HG03039 (cell line): ENCODE results near the gene IBTK.
"Not testable (repeated sequence)": the region's sequence is repeated elsewhere in the genome, so short reads cannot be mapped to it uniquely, and the experiment has no call there.

Experiments
- ATAC-seq: cut with Tn5 transposase; IDR thresholded peaks from one replicate; pipeline ENCODE4 v1.9.1; 2021; ENCODE audit warnings: mild to moderate bottlenecking, moderate library complexity; ENCODE audit not compliant: unreplicated experiment

IBTK gene, protein sequence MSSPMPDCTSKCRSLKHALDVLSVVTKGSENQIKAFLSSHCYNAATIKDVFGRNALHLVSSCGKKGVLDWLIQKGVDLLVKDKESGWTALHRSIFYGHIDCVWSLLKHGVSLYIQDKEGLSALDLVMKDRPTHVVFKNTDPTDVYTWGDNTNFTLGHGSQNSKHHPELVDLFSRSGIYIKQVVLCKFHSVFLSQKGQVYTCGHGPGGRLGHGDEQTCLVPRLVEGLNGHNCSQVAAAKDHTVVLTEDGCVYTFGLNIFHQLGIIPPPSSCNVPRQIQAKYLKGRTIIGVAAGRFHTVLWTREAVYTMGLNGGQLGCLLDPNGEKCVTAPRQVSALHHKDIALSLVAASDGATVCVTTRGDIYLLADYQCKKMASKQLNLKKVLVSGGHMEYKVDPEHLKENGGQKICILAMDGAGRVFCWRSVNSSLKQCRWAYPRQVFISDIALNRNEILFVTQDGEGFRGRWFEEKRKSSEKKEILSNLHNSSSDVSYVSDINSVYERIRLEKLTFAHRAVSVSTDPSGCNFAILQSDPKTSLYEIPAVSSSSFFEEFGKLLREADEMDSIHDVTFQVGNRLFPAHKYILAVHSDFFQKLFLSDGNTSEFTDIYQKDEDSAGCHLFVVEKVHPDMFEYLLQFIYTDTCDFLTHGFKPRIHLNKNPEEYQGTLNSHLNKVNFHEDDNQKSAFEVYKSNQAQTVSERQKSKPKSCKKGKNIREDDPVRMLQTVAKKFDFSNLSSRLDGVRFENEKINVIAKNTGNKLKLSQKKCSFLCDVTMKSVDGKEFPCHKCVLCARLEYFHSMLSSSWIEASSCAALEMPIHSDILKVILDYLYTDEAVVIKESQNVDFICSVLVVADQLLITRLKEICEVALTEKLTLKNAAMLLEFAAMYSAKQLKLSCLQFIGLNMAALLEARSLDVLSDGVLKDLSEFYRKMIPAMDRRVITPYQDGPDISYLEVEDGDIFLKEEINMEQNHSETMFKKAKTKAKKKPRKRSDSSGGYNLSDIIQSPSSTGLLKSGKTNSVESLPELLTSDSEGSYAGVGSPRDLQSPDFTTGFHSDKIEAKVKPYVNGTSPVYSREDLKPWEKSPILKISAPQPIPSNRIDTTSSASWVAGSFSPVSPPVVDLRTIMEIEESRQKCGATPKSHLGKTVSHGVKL (N-terminal part only)

DNA sequence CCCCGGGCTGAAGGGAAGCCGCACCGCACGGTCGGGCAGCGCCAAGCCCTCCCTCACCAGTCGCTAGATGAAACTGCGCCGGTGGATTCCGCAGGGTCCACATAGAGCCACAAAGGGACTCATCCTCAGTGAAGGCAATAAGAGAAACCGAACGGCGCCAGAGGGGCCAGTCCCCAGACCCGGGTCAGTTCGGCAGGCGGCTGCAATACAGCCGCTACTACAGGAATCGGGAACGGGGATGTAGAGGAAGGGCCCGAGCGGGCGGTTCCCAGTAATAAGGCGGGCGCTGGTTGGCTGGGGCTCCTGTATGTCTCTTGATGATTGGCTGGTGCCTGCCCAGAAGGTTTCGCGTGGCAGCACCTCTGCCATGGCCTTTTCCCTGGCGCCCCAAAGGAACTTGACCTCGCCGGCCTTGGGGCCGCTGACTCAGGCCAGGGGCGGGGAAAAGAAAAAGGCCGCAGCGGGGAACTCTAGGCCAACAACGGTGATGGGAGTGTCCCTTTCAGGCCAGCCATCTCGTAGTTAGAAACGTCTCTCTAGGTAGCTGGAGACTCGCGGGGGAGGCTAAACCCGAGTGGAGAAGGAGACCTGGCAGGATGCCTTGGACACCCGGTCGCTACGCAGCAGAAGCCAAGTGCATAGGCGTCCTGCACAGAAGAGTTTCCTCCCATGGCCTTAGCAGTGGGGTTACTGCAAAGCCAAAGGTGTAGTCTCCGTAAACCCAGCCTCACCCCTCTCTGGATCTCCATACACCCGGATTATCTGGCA is at the start of gene IBTK:
Gene IBTK, minus strand, starts transcription at position 240 of the 768 bp plus-strand sequence. CDS start 7,258 bp downstream, outside the sequence.
- ATAC-seq = peak; percentile 85

DNA sequence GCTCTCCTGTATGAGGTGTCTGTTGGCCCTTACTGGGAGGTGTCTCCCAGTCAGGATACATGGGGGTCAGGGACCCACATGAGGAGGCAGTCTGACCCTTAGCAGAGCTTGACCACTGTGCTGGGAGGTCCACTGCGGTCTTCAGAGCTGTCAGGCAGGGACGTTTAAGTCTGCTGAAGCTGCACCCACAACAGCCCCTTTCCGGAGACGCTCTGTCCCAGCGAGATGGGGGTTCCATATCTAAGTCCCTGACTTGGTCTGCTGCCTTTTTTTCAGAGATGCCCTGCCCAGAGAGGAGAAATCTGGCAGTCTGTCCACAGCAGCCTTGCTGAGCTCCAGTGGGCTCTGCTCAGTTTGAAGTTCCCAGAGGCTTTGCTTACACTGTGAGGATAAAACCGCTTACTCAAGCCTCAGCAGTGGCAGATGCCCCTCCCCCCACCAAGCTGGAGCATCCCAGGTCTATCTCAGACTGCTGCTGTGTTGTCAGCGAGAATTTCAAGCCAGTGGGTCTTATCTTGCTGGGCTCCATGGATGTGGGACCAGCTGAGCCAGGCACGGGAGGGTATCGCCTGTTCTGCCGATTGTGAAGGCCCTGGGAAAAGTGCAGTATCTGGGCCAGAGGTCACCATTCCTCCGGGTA is 36.3 kb upstream of the IBTK start:
- no peak for ATAC-seq

DNA sequence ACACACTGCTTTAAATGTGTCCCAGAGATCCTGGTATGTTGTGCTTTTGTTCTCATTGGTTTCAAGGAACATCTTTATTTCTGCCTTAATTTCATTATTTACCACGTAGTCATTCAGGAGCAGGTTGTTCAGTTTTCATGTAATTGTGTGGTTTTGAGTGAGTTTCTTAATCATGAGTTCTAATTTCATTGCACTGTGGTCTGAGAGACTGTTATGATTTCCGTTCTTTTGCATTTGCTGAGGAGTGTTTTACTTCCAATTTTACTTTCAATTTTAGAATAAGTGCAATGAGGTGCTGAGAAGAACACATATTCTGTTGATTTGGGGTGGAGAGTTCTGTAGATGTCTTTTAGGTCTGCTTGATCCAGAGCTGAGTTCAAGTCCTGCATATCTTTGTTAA is 34.0 kb upstream of the IBTK start:
- not testable (repeated sequence) for ATAC-seq

DNA sequence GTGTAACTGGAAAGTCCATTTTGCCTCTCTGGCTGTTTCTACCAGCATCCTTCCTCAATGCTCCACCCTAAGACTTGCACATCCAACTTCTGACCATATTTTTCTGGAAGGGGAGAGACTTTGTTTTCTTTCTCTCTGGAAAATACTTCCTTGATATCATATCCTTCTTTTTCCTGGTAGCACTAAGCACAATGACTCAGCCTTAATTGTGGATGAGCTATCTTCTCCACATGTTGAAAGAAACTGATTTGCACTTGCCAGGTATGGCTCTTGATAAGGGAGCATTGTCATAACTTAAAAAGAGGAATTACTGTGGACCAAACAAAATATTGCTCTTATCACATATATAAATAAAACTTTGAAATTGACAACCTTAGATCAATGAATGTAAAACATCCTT is 30.1 kb upstream of the IBTK start:
- no peak for ATAC-seq

DNA sequence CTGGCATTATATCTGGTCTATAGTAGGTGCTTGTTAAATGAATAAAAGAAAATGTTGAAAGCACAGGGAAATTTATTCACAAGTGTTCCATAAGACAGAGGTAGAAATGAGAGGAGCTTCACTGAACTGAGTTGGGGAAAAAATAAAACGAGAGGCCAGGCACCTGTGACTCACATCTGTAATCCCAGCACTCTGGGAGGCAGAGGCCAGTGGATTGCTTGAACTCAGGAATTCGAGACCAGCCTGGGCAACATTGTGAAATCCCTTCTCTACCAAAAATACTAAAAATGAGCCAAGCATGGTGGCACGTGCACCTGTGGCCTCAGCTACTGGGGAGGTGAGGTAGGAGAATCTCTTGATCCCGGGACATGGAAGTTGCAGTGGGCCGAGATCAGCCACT is 28.1 kb upstream of the IBTK start:
- no peak for ATAC-seq

DNA sequence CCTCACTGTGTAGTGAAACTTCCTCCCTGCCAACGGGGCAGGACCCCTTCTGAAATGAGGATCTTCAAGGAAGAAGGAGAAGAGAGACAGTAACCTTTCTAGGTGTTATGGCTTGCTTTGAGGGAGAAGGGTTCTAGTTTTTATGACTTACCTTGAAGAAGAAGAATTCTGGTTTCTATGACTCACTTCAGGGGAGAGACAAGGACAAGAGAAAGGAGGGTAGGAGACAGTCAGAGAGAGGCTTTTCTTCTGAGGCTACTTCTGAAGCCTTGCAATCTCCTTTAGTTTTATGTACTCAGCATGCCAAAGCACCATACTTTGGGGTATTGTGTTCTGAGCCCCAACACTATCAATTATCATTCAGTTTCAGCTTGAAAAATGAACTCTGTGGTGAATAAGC is 25.8 kb upstream of the IBTK start:
- ATAC-seq = no peak

DNA sequence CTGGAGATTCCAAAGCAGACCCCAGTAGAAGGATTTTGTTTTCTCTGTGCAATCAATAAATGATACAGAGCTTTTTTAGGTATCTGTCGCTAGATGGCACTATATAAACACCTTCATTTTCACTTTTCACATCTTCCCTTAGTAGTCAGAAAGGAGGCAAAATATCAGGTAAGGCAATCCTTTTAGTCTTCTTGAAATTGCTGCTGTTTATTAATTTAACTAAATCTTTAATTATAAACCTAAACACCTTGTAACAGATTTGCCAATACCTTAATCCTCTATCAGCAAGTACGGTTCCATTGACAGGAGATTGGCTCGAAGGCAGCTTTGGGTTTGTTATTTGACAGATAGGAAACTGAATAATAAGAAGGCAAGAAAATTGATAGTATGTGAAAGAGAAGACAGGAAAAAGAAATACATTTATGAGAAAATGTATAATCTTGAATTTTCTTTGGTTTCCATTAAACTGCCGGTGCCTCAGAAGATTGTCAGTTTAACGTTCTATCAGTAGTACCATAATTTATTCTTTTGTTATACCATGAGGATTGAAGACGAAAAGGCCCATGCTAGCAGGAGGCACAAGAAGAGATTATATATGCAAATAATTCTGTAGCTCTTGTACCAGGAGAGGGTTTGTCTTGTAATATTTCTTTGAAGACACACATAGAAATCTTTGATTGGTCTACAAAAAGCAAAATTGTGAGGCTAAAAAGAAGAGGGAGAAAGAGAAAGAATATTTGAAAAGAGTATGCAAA is 23.5 kb upstream of the IBTK start:
- ATAC-seq = no peak

DNA sequence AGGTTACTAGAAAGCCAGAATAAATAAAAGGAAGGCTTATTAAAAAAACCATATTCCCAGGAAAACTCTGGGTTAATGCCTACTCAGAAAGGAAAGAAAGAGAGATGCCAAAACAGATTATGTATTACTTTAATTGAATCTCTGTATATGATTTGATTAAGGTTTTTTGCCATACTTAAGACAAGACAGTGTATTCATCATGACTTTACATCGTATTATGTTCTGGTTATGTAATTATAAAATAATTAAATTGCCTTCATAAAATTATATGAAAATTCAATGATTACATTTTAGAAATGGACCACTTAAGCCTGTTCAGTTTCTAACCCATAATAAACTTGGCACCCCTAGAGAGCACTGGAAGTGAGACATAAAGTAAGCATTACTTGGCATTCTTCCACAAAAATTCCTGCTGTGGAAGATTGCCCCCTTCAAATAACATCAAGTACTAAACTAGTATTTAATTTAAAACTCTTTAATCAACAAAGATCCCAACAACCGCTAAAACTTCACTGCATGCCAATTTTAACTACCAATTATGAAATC is 20.8 kb upstream of the IBTK start:
- ATAC-seq = no peak

DNA sequence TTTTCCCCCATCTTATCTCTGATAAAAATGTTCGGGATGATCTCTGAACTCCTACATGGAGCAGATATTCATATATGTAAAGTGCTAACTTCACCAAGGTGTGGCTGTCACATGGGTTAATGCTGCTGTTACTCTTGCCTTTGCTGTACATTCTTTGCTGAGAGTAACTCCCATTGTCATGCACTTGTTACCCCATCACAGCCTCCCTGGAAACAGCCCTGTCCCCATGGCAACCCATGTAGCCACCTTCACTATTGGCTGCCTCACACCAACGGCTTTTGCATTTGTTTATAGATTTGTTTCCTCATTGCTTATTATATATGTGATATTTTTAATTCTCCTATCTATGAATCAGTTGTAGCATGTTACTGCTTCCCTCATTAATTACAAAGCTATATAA is 17.3 kb upstream of the IBTK start:
- no peak for ATAC-seq

DNA sequence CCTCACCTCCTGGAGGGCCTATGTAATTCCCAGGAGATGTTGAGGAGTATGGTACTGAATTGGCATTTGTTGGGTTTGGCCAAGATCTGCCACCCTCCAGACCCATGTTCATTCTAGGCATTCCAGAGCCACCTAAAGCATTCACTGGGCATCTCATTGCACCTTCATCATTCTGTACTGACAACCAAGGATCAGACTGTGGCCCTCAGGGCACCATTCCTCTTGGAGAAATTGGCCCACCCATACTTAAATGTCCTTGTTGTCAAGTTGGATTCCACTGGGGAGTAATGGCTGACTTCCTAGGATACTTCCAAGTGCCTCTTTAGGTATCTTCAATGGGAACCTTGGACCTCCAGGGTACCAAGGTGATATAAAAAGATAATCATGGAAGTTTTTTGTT is 16.8 kb upstream of the IBTK start:
- ATAC-seq = no peak

DNA sequence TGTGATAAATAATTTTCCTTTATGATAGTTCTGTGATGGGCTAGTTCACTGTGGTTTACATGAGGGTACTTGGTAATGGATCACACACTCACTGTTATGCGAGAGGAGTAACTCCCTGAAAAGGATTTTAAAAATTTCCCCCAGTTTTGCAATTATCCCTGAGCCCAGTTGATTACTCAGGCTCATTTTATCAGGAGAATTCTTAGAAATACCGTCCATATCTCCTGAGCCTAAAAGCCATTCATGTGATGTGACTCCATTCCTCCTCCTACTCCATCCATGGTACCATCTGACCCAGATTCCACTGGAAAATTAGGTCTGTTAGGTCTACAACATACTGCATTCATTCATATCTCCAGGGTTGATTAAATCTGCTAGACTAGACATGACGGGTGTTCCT is 16.4 kb upstream of the IBTK start:
- no peak for ATAC-seq

DNA sequence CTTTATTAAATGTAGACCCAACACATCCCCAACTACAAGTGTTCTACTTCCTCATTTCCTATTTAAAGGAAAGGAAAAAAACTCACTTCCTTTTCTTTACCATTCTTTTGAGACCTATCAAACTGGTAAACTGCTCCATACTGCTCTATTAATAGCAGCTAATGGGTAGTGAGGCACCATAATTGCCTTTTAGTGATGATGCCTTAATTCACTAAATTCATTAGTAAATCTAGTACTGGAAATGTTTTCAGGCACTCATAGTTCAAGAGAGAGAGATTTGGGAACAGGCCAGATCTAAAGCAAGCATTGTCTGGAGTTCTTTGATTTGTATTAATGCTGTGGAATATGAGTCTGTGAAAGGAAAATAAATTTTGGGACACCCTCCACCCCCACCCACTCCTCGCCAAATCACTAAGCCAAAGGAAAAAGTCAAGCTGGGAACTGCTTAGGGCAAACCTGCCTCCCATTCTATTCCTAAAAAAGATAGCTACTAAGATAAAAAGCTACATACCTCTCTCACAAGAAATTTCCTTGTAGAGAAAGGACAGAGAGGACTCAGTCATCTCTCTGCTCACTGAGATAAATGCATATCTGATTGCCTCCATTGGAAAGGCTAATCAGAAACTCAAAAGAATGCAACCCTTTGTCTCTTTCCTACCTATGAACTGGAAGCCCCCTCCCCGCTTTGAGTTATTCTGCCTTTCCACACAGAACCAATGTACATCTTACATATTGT is 13.6 kb upstream of the IBTK start:
- no peak for ATAC-seq

DNA sequence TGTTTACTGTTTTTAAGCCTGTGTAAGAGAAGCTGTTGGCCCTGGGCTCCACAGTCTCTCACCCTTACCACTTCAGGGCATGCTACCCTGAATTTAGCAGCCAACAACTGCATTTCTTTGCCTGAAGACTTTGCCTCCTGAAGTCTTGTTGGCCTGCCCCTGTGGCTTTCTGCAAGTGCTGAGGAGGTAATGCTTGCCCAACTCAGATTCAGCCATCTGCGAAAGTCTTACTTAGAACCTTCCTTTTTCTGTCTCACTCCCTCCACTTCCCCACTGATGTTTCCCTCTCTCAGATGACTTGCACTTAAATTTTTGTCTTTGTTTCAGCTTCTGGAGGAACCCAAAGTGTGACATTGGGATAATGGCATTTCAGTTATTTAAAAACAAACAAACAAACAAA is 11.8 kb upstream of the IBTK start:
- no peak for ATAC-seq

DNA sequence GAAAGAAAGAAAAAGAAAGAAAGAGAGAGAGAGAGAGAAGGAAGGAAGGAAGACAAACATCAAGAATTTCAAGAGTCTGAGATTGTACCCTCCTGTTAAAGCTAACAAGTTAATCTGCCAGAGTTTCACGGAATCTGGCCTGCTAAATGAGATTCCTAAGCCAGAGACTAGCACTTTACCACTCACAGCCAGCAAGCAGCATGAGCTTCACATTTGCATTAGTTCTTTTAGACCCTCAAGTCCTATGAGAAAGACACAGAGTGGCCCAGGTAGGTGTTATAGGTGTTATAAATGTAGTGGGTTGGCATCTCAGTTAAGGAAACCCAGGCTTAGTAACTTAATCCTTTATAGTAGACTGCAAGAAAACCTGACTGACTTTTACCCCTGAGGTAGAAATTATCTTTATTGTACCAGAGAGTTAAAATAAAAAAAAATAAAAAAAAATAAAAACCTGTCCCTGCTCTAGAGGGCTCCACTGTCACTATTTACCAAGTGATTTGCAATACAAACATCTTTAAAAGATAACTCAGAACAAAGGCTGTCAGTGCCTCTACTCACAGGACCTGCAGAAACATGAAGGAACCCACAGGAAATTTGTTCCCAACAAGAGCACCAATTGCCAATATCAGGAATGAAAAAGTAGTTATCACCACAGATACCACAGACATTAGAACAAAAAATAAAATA is 9.7 kb upstream of the IBTK start:
- no peak for ATAC-seq

DNA sequence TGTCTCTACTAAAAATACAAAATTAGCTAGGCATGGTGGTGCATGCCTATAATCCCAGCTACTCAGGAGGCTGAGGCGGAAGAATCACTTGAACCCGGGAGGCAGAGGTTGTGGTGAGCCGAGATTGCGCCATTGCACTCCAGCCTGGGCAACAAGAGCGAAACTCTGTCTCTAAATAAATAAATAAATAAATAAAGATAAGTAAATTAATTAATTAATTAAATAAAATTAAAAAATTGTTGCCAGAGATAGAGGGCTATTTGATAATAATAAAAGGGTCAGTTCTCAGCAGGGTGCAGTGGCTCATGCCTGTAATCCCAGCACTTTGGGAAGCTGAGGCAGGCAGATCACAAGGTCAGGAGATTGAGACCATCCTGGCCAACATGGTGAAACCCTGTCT is 7.2 kb upstream of the IBTK start:
- ATAC-seq = not testable (repeated sequence)

DNA sequence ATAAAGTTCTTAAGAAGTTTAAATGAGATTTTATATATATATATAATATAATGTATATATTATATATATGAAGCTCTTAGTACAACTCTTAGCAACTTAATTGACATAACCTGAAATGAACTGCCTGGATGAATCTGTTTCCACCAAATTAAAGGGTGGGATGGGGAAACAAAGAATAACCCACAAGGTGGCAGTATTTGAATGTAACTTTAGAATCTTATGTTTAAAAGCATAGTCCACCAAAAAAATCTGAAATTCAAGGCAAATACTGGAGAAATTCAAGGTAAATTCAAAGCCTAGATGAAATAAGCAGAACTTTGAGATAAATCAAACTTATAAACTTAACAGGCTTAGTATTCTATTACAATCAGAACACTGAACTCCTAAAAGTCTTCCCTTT is 4.4 kb upstream of the IBTK start:
- no peak for ATAC-seq

DNA sequence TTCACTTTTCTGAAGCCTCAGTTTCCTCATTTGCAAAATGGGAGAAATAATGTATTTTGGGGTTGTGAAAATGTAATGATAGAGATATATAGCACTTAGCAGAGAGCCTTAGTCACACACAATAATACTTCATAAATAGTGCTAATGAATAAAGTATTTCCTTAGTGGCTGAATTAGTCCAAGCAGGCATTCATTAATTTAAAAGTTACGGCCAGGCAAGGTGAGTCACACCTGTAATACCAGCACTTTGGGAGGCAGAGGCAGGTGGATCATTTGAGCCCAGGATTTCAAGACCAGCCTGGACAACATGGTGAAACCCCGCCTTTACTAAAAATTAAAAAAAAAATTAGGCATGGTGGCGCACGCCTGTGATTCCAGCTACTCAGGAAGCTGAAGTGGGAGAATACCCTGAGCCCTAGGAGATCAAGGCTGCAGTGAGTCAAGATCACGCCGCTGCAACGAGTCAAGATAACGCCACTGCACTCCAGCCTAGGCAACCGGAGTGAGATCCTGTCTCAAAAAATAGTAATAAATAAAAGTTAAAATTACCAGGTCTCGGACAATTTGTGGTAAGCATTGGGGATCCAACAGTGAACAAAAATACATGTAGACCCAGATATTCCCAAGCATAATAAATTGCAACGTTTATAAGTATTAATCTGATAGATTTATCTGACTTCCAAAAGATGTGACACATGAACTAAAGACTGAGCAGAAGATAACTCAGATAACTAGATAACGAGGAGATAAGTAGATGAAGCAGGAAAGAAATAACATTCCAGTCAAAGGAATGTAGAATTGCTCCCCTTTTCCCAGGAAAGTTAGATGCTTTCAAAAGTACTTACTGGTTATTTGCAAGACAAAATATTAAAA is 2.1 kb upstream of the IBTK start:
- no peak for ATAC-seq
